Measurements from ENCODE around the gene NOP53. TPM values are rescaled to one million over a fixed set of nuclear protein-coding genes. Genes with fewer than 3 reads are reported as not detected.
"Not testable (repeated sequence)": the region's sequence is repeated elsewhere in the genome, so short reads cannot be mapped to it uniquely, and the experiment has no call there.

Gene NOP53
- total RNA-seq, 1 donor from 2014 or later, result 292 TPM

DNA sequence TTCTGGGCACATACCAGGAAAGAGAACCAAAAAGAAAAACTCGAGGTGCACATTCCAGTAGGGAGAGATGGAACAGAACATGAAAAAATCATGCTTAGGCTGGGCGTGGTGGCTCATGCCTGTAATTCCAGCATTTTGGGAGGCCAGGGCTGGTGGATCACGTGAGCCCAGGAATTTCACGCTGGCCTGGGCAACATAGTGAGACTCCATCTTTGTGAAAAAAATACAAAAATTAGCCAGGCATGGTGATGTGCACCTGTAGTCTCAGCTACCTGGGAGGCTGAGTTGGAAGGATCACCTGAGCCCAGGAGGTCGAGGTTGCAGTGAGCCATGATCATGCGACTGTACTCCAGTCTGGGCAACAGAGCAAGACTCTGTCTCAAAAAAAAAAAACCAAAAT is 25.9 kb downstream of the NOP53 start:
- intact Hi-C loops (cut with micrococcal nuclease), result not testable (repeated sequence)

DNA sequence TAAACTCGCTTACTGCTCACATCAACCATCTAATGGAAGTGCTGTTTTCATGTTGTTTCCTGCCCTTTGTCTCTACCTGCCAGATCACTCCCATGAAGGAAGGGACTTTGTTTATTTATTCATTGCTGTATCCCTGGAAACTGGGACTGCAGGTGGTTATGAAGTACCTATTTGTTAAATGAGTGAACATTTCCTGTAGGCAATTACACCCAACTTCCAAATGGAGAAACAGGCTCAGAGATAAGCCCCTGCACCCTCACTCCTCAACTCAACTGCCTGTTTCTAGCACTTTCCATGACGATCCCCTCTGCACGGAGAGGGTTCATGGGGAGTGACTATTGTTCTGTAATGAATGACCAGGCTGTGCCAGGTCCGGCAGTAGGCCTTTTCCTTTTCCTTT is 31.2 kb downstream of the NOP53 start:
- intact Hi-C loops (cut with micrococcal nuclease), result no loop called here

GRCh38 chr19:47777245-47778048 is 32.1 kb downstream of the NOP53 start:
- intact Hi-C loops (cut with micrococcal nuclease), result loop anchor here (1.0 kb wide), 1 partner anchor 32 kb away; the partner anchor contains the start of gene NOP53

- intact Hi-C loops (cut with micrococcal nuclease), result loop anchor here (1.0 kb wide), 1 partner anchor 33 kb away; the partner anchor contains the start of gene NOP53
Measured at GRCh38 chr19:47778049-47778953, 33.0 kb downstream of the NOP53 start, which contains the start of gene SELENOW. Gene SELENOW, plus strand, starts transcription at chr19:47778703. Its CDS starts 83 bp downstream, at chr19:47778786.

DNA sequence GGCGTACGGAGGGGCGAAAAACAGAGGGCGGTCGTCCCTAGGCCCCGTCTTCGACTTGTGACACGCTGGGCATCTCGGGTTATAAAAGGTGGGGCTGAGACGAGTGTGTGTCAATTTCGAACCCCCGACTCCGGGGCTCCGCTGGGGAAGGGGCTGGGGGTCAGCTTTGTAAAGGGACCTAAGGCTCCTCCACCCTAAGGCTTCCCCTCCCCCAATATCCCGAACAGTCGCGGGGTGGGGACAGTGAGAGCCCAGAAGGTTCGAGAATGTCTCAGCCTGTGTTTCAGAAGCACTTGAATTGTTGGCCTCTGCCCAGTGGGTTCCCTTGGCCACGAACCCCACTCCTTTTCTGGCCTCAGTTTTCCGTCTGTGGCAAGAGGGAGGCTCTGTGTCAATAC is 33.6 kb downstream of the NOP53 start:
- intact Hi-C loops (cut with micrococcal nuclease), result loop anchor here (1.0 kb wide), 1 partner anchor 34 kb away; the partner anchor contains the start of gene NOP53

DNA sequence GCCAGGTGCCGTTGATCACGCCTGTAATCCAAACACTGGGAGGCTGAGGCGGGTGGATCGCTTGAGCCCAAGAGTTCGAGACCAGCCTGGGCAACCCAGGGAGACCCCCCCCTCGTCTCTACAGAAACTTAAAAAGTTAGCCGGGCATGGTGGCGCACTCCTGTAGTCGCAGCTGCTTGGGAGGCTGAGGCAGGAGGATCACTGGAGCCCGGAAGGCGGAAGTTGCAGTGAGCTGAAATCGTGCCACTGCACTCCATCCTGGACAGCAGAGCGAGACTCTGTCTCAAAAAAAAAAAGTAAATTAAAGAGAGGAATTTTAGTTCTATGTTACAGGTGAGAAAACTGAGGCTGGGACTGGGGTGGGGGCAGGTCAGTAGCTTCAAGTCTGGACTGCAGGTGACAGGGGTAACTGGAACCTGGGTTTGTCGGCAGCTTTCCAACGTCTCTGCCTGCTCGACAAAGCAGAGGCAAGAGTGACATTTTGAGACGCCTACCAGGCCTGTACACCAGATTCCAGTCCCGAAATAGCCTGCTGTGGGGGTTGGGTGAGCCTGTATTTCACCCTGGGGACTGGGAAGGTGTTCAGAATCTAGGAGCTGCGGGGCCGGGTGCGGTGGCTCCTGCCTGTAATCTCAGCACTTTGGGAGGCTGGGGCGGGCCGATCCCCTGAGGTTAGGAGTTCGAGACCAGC is 34.3 kb downstream of the NOP53 start:
- intact Hi-C loops (cut with micrococcal nuclease), result no loop called here

GRCh38 chr19:47780215-47780551 is 34.8 kb downstream of the NOP53 start:
- intact Hi-C loops (cut with micrococcal nuclease), result no loop called here

- intact Hi-C loops (cut with micrococcal nuclease), result no loop called here
Measured at GRCh38 chr19:47781590-47782262, 36.4 kb downstream of the NOP53 start.

GRCh38 chr19:47786566-47786965 is 41.2 kb downstream of the NOP53 start:
- intact Hi-C loops (cut with micrococcal nuclease), result no loop called here

GRCh38 chr19:47787307-47787706 is 42.0 kb downstream of the NOP53 start:
- intact Hi-C loops (cut with micrococcal nuclease), result not testable (repeated sequence)

- intact Hi-C loops (cut with micrococcal nuclease), result not testable (repeated sequence)
Measured at GRCh38 chr19:47789811-47790210, 44.5 kb downstream of the NOP53 start.

GRCh38 chr19:47790398-47790814 is 45.1 kb downstream of the NOP53 start:
- intact Hi-C loops (cut with micrococcal nuclease), result no loop called here

DNA sequence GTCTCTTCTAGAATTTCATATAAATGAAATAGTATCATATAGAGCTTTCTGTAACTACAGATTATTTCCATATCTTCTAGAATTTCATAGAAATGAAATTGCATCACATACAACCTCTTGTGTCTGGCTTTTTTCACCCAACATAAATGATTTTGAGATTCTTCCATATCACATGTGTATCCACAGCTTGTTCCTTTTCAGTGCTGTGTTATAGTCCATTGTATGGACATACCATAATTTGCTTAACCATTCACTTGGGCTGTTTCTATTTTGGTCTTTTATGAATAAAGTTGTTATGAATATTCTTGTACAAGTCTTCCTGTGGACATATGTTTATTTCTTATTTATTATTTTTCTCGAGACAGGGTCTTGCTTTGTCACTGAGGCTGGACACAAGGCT is 47.3 kb downstream of the NOP53 start:
- intact Hi-C loops (cut with micrococcal nuclease), result no loop called here

GRCh38 chr19:47794526-47794925 is 49.2 kb downstream of the NOP53 start:
- intact Hi-C loops (cut with micrococcal nuclease), result no loop called here

DNA sequence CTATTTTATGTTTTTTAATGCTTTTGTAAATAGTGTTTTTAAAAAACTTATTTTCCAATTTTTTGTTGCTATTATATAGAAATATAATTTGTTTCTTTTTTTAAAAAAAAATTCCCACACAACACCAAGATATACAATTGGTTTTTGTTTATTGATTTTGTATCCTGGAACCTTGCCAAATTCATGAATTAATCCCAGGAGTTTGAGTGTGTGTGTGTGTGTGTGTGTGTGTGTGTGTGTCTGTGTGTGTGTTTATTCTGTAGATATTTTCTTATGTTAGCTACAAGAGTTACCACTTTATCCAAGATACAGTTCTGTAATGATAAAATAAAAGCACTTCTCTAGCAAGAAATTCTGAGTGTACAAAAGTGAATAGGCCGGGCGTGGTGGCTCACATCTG is 51.4 kb downstream of the NOP53 start:
- intact Hi-C loops (cut with micrococcal nuclease), result no loop called here

DNA sequence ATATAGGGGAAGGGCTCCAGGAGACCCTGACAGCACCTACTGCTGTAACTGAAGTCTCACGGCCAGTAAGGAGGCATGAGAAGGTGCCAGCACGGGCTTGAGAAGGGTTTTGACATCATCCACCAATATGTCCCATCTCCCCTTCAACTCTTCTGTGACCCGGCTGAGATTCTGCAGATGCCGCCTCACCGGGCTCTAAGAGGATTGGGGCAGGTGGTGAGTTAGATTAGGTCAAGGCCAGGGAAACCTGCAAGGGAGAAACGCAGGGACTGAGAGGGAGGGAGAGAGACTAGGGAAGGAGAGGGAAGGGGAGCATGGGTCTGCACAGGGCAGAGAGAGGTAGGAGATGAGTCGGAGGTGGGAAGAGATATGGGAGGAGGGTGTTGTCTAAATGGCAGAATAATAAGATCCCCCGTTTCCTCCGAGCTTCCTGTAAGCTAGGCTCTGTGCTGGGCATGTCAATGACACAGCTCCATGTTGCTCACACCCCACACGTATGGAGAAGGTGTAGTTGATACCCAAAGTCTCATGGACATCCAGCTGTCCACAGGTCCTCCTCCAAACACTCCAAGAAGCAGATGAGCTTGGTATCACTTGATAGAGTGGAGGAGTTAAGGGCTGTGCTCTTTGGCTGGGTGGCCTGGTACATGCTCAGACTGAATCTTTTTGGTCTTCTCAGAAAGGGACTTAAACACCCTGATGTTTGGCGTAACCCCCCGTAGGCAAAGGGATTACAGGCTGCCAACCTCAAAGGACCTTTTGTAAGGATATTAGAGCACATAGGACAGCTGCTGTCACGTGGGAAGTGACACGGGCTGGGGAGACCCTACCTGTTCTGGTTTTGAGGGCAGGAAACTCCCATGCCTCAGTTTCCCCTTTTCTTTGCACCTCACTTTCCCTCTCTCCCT is 52.9 kb downstream of the NOP53 start:
- intact Hi-C loops (cut with micrococcal nuclease), result no loop called here

- intact Hi-C loops (cut with micrococcal nuclease), result no loop called here
Measured at GRCh38 chr19:47798904-47799266, 53.5 kb downstream of the NOP53 start.

DNA sequence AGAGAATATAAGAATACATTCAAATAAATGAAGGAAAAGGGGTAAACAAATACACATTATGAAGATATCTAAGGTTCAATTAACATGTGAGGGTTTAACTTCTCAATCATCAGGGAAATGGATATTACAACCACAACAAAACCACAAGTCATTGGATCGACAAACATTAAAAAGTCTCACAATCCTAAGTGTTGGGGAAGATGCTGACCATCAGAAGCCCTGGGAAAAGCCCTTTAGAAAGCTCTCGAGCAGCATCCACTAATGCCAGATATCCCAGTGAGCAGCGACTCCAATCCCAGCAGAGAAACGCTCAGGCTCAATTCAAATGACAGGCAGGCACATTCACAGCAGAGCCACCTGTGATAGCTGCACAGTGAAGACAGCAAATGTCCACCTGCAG is 55.9 kb downstream of the NOP53 start:
- intact Hi-C loops (cut with micrococcal nuclease), result no loop called here

DNA sequence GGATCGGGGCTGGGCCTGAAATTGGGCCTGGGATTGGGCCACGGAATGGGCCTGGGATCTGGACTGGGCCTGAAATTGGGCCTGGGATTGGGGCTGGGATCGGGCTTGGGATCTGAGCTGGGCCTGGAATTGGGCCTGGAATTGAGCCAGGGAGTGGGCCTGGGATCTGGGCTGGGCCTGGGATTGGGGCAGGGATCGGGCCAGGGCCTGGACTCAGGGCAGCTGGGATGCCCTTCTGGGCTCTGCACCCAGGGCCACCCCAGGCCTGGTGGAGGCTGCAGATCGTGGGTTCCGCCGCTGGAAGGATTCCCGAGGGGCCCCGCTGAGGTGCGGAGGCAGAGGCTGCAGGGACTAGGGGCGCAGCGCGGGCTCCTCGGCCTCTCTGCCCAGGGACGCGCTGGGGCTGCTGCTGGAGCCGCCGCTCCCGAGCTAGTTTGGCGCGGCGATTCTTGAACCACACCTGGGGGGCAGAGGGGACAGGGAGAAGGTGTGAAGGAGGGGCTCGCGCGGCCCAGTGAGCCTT is 57.2 kb downstream of the NOP53 start:
- intact Hi-C loops (cut with micrococcal nuclease), result no loop called here

GRCh38 chr19:47803148-47803547 is 57.8 kb downstream of the NOP53 start:
- intact Hi-C loops (cut with micrococcal nuclease), result not testable (repeated sequence)
